CD4-positive, alpha-beta T cell treated with Interleukin-10 for 1 hour (primary cell): ENCODE measurements around the gene STT3B.

Source experiments
- DNase-seq: peaks from one replicate; pipeline ENCODE4 v3.0.0-alpha.2; 2020

The STT3B gene

DNA sequence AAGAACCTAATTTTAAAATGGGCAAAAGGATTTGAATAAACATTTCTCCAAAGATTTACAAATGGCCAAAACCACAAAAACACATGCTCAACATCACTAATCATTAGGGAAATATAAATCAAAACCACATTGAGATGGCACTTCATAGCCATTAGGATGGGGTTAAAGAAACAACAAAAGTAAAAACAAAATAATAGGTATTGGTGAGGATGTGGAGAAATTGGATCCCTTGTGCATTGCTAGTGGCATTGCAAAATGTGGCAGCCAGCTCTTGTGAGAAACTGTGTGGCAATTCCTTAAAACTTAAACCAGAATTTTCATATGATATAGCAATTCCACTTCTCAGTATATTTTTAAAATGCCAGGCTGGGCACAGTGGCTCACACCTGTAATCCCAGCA lies 126.5 kb downstream of the STT3B start:
- no peak for DNase-seq

GRCh38 chr3:31661286-31661685 lies 128.6 kb downstream of the STT3B start:
- DNase-seq, result no peak

- no peak for DNase-seq
These were observed 129.4 kb downstream of the STT3B start for GRCh38 chr3:31661993-31662670.

DNA sequence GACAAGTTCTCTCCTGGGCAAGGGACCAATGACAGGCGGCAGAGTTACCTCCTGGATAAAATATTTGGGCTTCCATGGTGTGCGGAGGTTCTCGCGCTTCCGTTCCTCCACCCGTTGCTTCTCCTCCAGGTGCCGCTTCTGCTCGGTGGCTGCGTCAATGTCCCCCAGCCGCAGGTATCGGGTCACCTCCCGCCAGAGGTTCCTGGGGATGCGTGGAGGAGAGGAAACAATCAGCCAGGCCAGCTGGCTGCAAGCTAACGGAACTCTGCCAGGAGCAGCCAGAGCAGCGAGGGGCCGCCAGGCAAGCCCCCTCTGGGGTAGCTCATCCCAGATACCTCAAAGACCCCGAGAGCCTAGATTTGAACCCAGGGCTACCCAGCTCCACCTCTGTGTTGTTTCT lies 131.3 kb downstream of the STT3B start:
- DNase-seq, result no peak

- DNase-seq, result no peak
These were observed 134.9 kb downstream of the STT3B start for GRCh38 chr3:31667582-31667981.

GRCh38 chr3:31668242-31668641 lies 135.5 kb downstream of the STT3B start:
- DNase-seq, result no peak

DNA sequence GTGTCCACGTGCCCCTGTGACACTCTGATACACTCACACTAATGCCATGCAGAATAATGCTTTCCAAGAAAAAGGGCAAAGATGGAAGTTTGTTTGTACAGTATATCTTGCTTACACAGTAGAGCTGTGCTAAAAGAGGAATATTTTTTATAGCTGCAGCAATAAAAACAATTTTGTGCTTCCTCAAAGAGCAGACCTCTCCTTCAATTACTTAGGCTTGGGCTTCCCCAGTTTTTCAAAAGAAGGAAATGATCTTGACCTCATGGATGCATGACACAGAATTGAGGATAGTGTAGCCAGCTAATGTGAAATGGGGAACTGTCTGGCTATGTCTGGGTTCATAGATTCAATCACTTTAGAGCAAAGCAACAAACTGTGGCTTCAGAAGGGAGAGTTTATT lies 137.4 kb downstream of the STT3B start:
- DNase-seq, result no peak

DNA sequence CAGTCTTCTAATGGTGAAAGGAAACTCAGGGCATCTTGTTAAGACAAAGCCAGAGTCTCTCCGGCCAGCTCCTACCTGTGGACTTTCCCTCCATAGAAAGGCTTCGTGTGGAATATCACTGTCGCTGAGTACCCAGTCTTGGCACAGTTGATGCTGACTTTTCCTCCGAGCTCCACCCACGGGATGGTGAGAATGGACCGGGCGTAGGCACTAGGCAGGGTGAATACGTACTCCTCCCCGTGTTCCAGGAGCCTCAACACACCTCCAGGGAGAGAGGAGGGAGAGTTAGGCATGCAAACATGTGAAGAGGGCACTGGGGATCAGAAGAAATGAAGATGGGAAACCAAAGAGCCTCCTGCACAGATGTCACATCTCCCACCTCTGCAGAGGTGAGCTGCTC lies 138.0 kb downstream of the STT3B start:
- DNase-seq, result no peak

DNA sequence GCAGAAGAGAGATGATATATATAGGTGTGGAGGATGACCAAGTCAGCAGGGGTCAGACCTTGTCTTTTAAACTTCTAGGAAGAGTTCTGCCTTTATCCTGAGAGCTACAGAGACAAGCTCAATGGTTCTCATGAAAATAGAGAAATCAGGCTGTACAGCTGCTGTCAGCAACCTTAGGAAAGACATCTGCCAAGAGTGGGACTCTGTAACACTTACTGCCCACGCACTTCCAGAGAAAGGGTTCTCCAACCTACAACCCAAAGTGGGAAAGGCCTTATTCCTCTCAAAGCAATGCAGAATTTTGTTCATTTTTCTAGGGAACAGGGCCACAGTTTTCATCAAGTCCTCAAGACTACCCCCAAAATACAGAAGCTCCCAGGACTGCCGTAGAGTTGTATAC lies 138.7 kb downstream of the STT3B start:
- DNase-seq, result no peak

DNA sequence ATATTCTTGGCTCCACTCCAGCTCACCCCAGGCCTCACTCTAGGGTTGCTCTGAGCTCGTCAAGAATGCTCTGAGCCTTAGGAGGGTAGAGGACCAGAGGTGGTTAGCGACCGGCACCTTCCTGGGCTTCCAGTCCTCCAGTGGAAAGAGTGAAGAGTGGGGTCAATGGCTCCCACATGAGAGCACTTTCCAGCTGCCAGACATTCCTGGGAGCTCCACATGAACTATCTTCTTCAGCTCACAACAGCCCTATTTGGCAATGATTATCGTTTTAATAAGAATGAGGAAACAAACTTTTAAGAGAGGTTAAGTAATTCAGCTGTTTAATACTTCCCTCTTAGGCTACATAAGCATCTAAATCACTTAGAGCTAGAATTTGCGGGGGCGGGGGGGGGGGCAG lies 139.3 kb downstream of the STT3B start:
- no peak for DNase-seq

- no peak for DNase-seq
These were observed 141.2 kb downstream of the STT3B start for GRCh38 chr3:31673950-31674349.

- DNase-seq, result no peak
These were observed 143.8 kb downstream of the STT3B start for GRCh38 chr3:31676556-31676955.

GRCh38 chr3:31680072-31680870 lies 147.5 kb downstream of the STT3B start:
- no peak for DNase-seq
